HepG2 (cell line): Measurements from ENCODE around the gene TAF8. TPM values are rescaled to one million over a fixed set of nuclear protein-coding genes. Genes with fewer than 3 reads are reported as not detected.

Experiments used
- CENPBD1 ChIP-seq: sonication (generic); formaldehyde crosslinking; IDR thresholded peaks from 2 replicates; pipeline ENCODE4 v1.8.0; 2022; ENCODE audit warnings: missing genetic modification reagents, low read depth, mild to moderate bottlenecking, borderline replicate concordance
- FOXK1 ChIP-seq: sonication (generic); formaldehyde crosslinking; IDR thresholded peaks from 2 replicates; pipeline ENCODE4 v1.4.0; 2020; ENCODE audit warnings: low read depth, missing genetic modification reagents, borderline replicate concordance
- GABPB1 ChIP-seq: IDR thresholded peaks from 2 replicates; pipeline ENCODE4 v1.6.1; 2016; ENCODE audit warnings: mild to moderate bottlenecking, missing genetic modification reagents, moderate library complexity, missing compliant biosample characterization
- HDAC2 ChIP-seq: sonication (generic); formaldehyde crosslinking; IDR thresholded peaks from 2 replicates; pipeline ENCODE4 v1.4.0; 2020; ENCODE audit warnings: missing genetic modification reagents
- HIC2 ChIP-seq: sonication (generic); formaldehyde crosslinking; IDR thresholded peaks from 2 replicates; pipeline ENCODE4 v1.9.0; 2022; ENCODE audit warnings: low read depth, missing genetic modification reagents
- HNF4G ChIP-seq, 2 experiments: sonication (generic) in 1 of 2; formaldehyde crosslinking in 1 of 2; IDR thresholded peaks; 2 replicates each; pipeline versions ENCODE4 v1.4.0 to v1.6.1; 2011 to 2020; ENCODE audit warnings: borderline replicate concordance in 2 of 2, low read depth in 2 of 2, mild to moderate bottlenecking in 2 of 2, low read length in 1 of 2, missing genetic modification reagents in 1 of 2, moderate library complexity in 1 of 2
- HNRNPH1 ChIP-seq: fragments of 200-400 bp; formaldehyde crosslinking; optimal IDR thresholded peaks from 2 replicates; pipeline ENCODE3; 2017; ENCODE audit warnings: mild to moderate bottlenecking, low read depth, low read length
- HNRNPL ChIP-seq: fragments of 200-400 bp; formaldehyde crosslinking; IDR thresholded peaks from 2 replicates; pipeline ENCODE4 v1.6.1; 2017; ENCODE audit warnings: mild to moderate bottlenecking, low read depth, low read length
- MAFF ChIP-seq: IDR thresholded peaks from 2 replicates; pipeline ENCODE4 v1.6.1; 2011; ENCODE audit warnings: low read depth, low read length, improper control_type of control experiment
- MAFG ChIP-seq: sonication (generic); formaldehyde crosslinking; IDR thresholded peaks from 2 replicates; pipeline ENCODE4 v1.5.1; 2020; ENCODE audit warnings: mild to moderate bottlenecking, missing genetic modification reagents
- MNT ChIP-seq: fragments of 450-650 bp; IDR thresholded peaks from 2 replicates; pipeline ENCODE4 v1.6.1; 2016
- NFYB ChIP-seq: sonication (generic); formaldehyde crosslinking; IDR thresholded peaks from 2 replicates; pipeline ENCODE4 v1.4.0; 2020; ENCODE audit warnings: missing genetic modification reagents
- RARA ChIP-seq: IDR thresholded peaks from 2 replicates; pipeline ENCODE4 v1.6.1; 2016; ENCODE audit warnings: missing genetic modification reagents, missing compliant biosample characterization
- RXRB ChIP-seq: IDR thresholded peaks from 2 replicates; pipeline ENCODE4 v1.6.1; 2016; ENCODE audit warnings: borderline replicate concordance, missing genetic modification reagents, missing compliant biosample characterization
- SMARCC2 ChIP-seq: fragments of 450-650 bp; IDR thresholded peaks from 2 replicates; pipeline ENCODE4 v1.6.1; 2017; ENCODE audit warnings: antibody characterized with exemption, mild to moderate bottlenecking
- STAG1 ChIP-seq: sonication (generic); formaldehyde crosslinking; IDR thresholded peaks from 2 replicates; pipeline ENCODE4 v1.4.0; 2020; ENCODE audit warnings: missing genetic modification reagents
- TFDP2 ChIP-seq: sonication (generic); formaldehyde crosslinking; IDR thresholded peaks from 2 replicates; pipeline ENCODE4 v1.4.0; 2020; ENCODE audit warnings: missing genetic modification reagents
- ZFYVE20 ChIP-seq: sonication (generic); formaldehyde crosslinking; IDR thresholded peaks from 2 replicates; pipeline ENCODE4 v1.8.0; 2023; ENCODE audit warnings: low read depth, mild to moderate bottlenecking, moderate library complexity, missing genetic modification reagents, borderline replicate concordance
- ZNF296 ChIP-seq: sonication (generic); formaldehyde crosslinking; conservative IDR thresholded peaks from 2 replicates; pipeline ENCODE4 v1.5.0; 2020; ENCODE audit warnings: mild to moderate bottlenecking, missing genetic modification reagents
- ZNF354B ChIP-seq: sonication (generic); formaldehyde crosslinking; IDR thresholded peaks from 2 replicates; pipeline ENCODE4 v1.8.0; 2022; ENCODE audit warnings: mild to moderate bottlenecking, missing genetic modification reagents
- ZNF678 ChIP-seq: sonication (generic); formaldehyde crosslinking; IDR thresholded peaks from 2 replicates; pipeline ENCODE4 v1.4.0; 2020; ENCODE audit warnings: mild to moderate bottlenecking, missing genetic modification reagents
- ZNF740 ChIP-seq: sonication (generic); formaldehyde crosslinking; IDR thresholded peaks from 2 replicates; pipeline ENCODE4 v1.4.0; 2020; ENCODE audit warnings: missing genetic modification reagents
- ZNF841 ChIP-seq: sonication (generic); formaldehyde crosslinking; IDR thresholded peaks from 2 replicates; pipeline ENCODE4 v1.8.1; 2023; ENCODE audit warnings: missing genetic modification reagents, borderline replicate concordance
- ZSCAN29 ChIP-seq: sonication (generic); formaldehyde crosslinking; conservative IDR thresholded peaks from 2 replicates; pipeline ENCODE4 v1.4.0; 2020; ENCODE audit warnings: mild to moderate bottlenecking, missing genetic modification reagents
- polyA plus RNA-seq, 8 experiments: library from polyadenylated mRNA; depleted of rRNA in 3 of 8; stranded (reverse) in 7 of 8; unstranded in 1 of 8; fragments of >200 nt; fragmentation: Illumina TruSeq in 4 of 8; extraction: Trizol in 4 of 8; gene quantifications; 2 replicates each; pipeline versions ENCODE4 v1.2.1 to v1.2.3, GENCODE V29; 2011 to 2016; ENCODE audit warnings: low read depth in 4 of 8, missing spikeins in 1 of 8, mixed read lengths in 1 of 8; ENCODE audit not compliant: insufficient read depth in 1 of 8
- total RNA-seq, 5 experiments: library from RNA; depleted of rRNA; stranded (reverse); fragments of >200 nt; fragmentation: Illumina TruSeq; extraction: Trizol; gene quantifications; 2 replicates each; pipeline ENCODE4 v1.2.3, GENCODE V29; 2016; ENCODE audit warnings: low read depth in 1 of 5

Gene TAF8
- total and polyA plus RNA-seq, 2 of the 13 experiments (the other 11 are each of a cell fraction or from before 2014, with no cell fraction given) = 25.2 to 25.8 TPM

- no peak for TF ChIP-seq HNF4G (IDR thresholded peaks at IDR 0.05; ENCODE audit: borderline replicate concordance, low read depth, low read length)
- TF ChIP-seq HNF4G (CRISPR knock-in tag; IDR thresholded peaks at IDR 0.05; ENCODE audit: borderline replicate concordance, low read depth) = no peak
- TF ChIP-seq ZFYVE20 (CRISPR knock-in tag) = 0 out of 2 replicates have a peak, but pooled peaks have one; percentile 35
- TF ChIP-seq MAFF = no peak
- 0 out of 2 replicates have a peak, but pooled peaks have one; percentile 18 for TF ChIP-seq HDAC2 (CRISPR knock-in tag)
- TF ChIP-seq HIC2 (CRISPR knock-in tag) = peak; percentile 63; the same call in 1 of the 2 replicates
- TF ChIP-seq ZNF354B = peak; percentile 22; the same call in 1 of the 2 replicates
- no peak for TF ChIP-seq SMARCC2
- TF ChIP-seq HNRNPL = peak; percentile 70; the same call in 1 of the 2 replicates
- peak; percentile 93 for TF ChIP-seq NFYB (CRISPR knock-in tag)
- TF ChIP-seq HNRNPH1 = no peak
- TF ChIP-seq MNT = no peak
- TF ChIP-seq TFDP2 (CRISPR knock-in tag) = no peak; the same call in 1 of the 2 replicates
- TF ChIP-seq MAFG (CRISPR knock-in tag) = no peak
- TF ChIP-seq RXRB = peak; percentile 24; the same call in 1 of the 2 replicates
- TF ChIP-seq CENPBD1 = no peak
- TF ChIP-seq ZNF841 (CRISPR knock-in tag) = no peak
- TF ChIP-seq ZNF296 (CRISPR knock-in tag) = peak; percentile 85
- peak; percentile 83; the same call in 1 of the 2 replicates for TF ChIP-seq FOXK1 (CRISPR knock-in tag)
- TF ChIP-seq GABPB1 (CRISPR knock-in tag) = peak; percentile 89
- TF ChIP-seq RARA (CRISPR knock-in tag) = 0 out of 2 replicates have a peak, but pooled peaks have one; percentile 16
- peak; percentile 72 for TF ChIP-seq ZSCAN29
- TF ChIP-seq ZNF740 = no peak
- TF ChIP-seq ZNF678 (CRISPR knock-in tag) = peak; percentile 75
- TF ChIP-seq STAG1 = no peak
Observed at GRCh38 chr6:42050297-42051267, at the start of gene TAF8 (continued).
